Thoracic aorta (tissue), 2 donors: ENCODE data around the gene SPATA32. TPM values are rescaled to one million over a fixed set of nuclear protein-coding genes. Genes with fewer than 3 reads are reported as not detected.

Experiments used
- ATAC-seq: fragments of 150-250 bp; one replicate; pipeline ENCODE4 v1.8.0; 2017; ENCODE audit warnings: low read depth; ENCODE audit not compliant: insufficient number of reproducible peaks, low FRiP score
- DNase-seq: peaks from one replicate; pipeline ENCODE4 v3.0.0-alpha.2; 2020; ENCODE audit warnings: low spot score
- H3K27ac ChIP-seq, 2 donors: fragments of 200-600 bp; sonication (generic); 1 replicate in 1 of 2; 2 replicates in 1 of 2; pipeline ENCODE4 v1.5.1; 2016; ENCODE audit warnings: mild to moderate bottlenecking in 2 of 2, moderate library complexity in 2 of 2
- H3K27me3 ChIP-seq: fragments of 200-600 bp; sonication (generic); replicated peaks from 2 replicates; pipeline ENCODE4 v1.6.0; 2016; ENCODE audit warnings: mild to moderate bottlenecking; ENCODE audit not compliant: insufficient read depth
- H3K36me3 ChIP-seq: fragments of 200-600 bp; sonication (generic); one replicate; pipeline ENCODE4 v1.5.1; 2016
- H3K4me1 ChIP-seq, 2 donors: fragments of 200-600 bp; sonication (generic); 1 replicate in 1 of 2; 2 replicates in 1 of 2; pipeline versions ENCODE4 v1.5.1 to v1.6.0; 2016; ENCODE audit warnings: low read depth in 2 of 2, mild to moderate bottlenecking in 1 of 2; ENCODE audit not compliant: control insufficient read depth in 1 of 2
- H3K4me3 ChIP-seq: fragments of 200-600 bp; sonication (generic); 2 replicates; pipeline ENCODE4 v1.5.1; 2016; ENCODE audit warnings: mild to moderate bottlenecking
- H3K9me3 ChIP-seq: fragments of 200-600 bp; sonication (generic); 2 replicates; pipeline ENCODE4 v1.5.1; 2016
- total RNA-seq, 2 donors: library from RNA; depleted of rRNA; stranded (reverse); fragments of >200 nt; gene quantifications; one replicate each; pipeline versions ENCODE4 v1.1.0 to v1.2.3, GENCODE V29; 2016
- TF ChIP-seq, protein P1 (sequence below): fragments of 200-600 bp; sonication (generic); IDR thresholded peaks from one replicate; pipeline ENCODE4 v1.5.1; 2019; ENCODE audit warnings: antibody characterized with exemption

SPATA32 gene
- total RNA-seq, 2 donors from 2014 or later, result not detected

GRCh38 chr17:45282683-45283644 lies 21.1 kb upstream of the SPATA32 start:
- peaks cover 5 to 15% of the 10 kb centered on the region in 2 donors for H3K4me1 ChIP-seq
- no peak for DNase-seq
- H3K4me3 ChIP-seq, result no peak overlapping the region
- TF ChIP-seq, protein P1, sequence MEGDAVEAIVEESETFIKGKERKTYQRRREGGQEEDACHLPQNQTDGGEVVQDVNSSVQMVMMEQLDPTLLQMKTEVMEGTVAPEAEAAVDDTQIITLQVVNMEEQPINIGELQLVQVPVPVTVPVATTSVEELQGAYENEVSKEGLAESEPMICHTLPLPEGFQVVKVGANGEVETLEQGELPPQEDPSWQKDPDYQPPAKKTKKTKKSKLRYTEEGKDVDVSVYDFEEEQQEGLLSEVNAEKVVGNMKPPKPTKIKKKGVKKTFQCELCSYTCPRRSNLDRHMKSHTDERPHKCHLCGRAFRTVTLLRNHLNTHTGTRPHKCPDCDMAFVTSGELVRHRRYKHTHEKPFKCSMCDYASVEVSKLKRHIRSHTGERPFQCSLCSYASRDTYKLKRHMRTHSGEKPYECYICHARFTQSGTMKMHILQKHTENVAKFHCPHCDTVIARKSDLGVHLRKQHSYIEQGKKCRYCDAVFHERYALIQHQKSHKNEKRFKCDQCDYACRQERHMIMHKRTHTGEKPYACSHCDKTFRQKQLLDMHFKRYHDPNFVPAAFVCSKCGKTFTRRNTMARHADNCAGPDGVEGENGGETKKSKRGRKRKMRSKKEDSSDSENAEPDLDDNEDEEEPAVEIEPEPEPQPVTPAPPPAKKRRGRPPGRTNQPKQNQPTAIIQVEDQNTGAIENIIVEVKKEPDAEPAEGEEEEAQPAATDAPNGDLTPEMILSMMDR, result no peak
- H3K27ac ChIP-seq, result no peak overlapping the region
- peaks cover 18% of the 10 kb centered on the region for H3K36me3 ChIP-seq
- H3K9me3 ChIP-seq, result no peaks in the 10 kb centered on the region
- no peaks in the 10 kb centered on the region for H3K27me3 ChIP-seq
- no peak for ATAC-seq

- no peaks in the 10 kb centered on the region for H3K9me3 ChIP-seq
- H3K4me3 ChIP-seq, result no peak overlapping the region
- TF ChIP-seq, protein P1, result no peak
- H3K36me3 ChIP-seq, result peaks cover 18% of the 10 kb centered on the region
- no peak for ATAC-seq
- no peak overlapping the region for H3K27ac ChIP-seq
- no peak for DNase-seq
- peaks cover 12 to 18% of the 10 kb centered on the region in 2 donors for H3K4me1 ChIP-seq
- no peaks in the 10 kb centered on the region for H3K27me3 ChIP-seq
These were observed 18.0 kb upstream of the SPATA32 start for GRCh38 chr17:45279898-45280297.

GRCh38 chr17:45277992-45278391 lies 16.1 kb upstream of the SPATA32 start:
- peak; percentile 5 for ATAC-seq
- no peaks in the 10 kb centered on the region for H3K9me3 ChIP-seq
- TF ChIP-seq, protein P1, result no peak
- peak overlapping the region; percentile 61 for H3K4me3 ChIP-seq
- DNase-seq, result no peak
- H3K27ac ChIP-seq, result peak overlapping the region; percentile 4 to 47
- H3K36me3 ChIP-seq, result peaks cover 19% of the 10 kb centered on the region
- H3K27me3 ChIP-seq, result no peaks in the 10 kb centered on the region
- peaks cover 12 to 18% of the 10 kb centered on the region in 2 donors for H3K4me1 ChIP-seq

DNA sequence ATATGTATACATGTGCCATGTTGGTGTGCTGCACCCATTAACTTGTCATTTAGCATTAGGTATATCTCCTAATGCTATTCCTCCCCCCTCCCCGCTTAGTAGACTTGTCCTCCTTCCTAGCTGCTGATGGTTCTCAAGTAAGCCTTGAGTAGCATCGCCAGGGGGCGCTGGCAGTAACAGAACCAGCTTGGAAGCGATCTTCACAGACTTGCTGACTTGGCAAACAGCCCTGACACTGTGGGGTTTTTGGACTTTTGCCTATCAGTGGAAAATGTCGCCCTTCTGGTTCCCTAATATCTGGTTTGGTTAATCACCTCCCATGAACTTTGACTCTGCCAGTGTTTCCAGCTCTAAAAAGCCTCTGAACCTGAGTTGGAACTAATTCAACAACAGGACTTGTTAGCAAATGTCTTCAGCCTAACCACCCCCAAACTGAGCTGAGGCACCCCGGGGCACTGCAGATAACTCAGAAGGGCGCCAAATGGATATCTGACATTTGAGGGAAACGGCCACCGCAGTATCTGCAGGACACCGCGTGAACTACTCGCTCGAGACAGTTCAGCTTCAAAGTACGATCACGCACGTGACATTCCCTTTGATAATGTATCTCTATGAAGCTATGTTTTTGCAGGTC lies 15.4 kb upstream of the SPATA32 start:
- Histone ChIP-seq H3K4me1 (peaks cover 12 to 18% of the 10 kb centered on the region in 2 donors), H3K36me3 (peaks cover 16% of the 10 kb centered on the region), H3K27me3 (no peaks in the 10 kb centered on the region), H3K27ac (peak overlapping the region; percentile 6 to 47), H3K9me3 (no peaks in the 10 kb centered on the region), H3K4me3 (peak overlapping the region; percentile 61)
- DNase-seq (peak; percentile 85), ATAC-seq (no peak)
- TF ChIP-seq, protein P1, result peak; percentile 81

- Histone ChIP-seq H3K27me3 (no peaks in the 10 kb centered on the region), H3K9me3 (no peaks in the 10 kb centered on the region), H3K27ac (no peak overlapping the region), H3K4me1 (peaks cover 12 to 18% of the 10 kb centered on the region in 2 donors), H3K36me3 (peaks cover 17% of the 10 kb centered on the region), H3K4me3 (no peak overlapping the region)
- TF ChIP-seq, protein P1, result no peak
- ATAC-seq (no peak), DNase-seq (no peak)
These were observed 14.1 kb upstream of the SPATA32 start for GRCh38 chr17:45276031-45276430.
